Activated CD4-positive, alpha-beta T cell treated with anti-CD3 and anti-CD28 coated beads, Interleukin-2, Interleukin-6, amounts not matched to agents 100 ng/mL and 50 ng/mL, durations not matched to agents 16 hours and 8 hours (primary cell): ENCODE results near the gene TTC16.
A peak's percentile ranks its signal among the peaks of the same experiment; 100 is the strongest.
"Not testable (repeated sequence)": the region's sequence is repeated elsewhere in the genome, so short reads cannot be mapped to it uniquely, and the experiment has no call there.

Experiments
- DNase-seq: peaks from one replicate; pipeline ENCODE4 v3.0.0-alpha.2; 2020

Gene TTC16

GRCh38 chr9:127770905-127771569, 55.2 kb downstream of the TTC16 start:
- DNase-seq, result peak; percentile 98

- no peak for DNase-seq
Observed at GRCh38 chr9:127771570-127772189, 55.8 kb downstream of the TTC16 start.

- no peak for DNase-seq
Observed at GRCh38 chr9:127772603-127773002, 56.7 kb downstream of the TTC16 start.

GRCh38 chr9:127773272-127773671, 57.4 kb downstream of the TTC16 start:
- DNase-seq, result no peak

- DNase-seq, result no peak
Observed at GRCh38 chr9:127773981-127774380, 58.1 kb downstream of the TTC16 start.

GRCh38 chr9:127776195-127776923, 60.5 kb downstream of the TTC16 start:
- DNase-seq, result peak; percentile 89

GRCh38 chr9:127776924-127777289, 61.0 kb downstream of the TTC16 start:
- peak; percentile 61 for DNase-seq

- DNase-seq, result peak; percentile 43
Observed at GRCh38 chr9:127777368-127777980, 61.6 kb downstream of the TTC16 start.

GRCh38 chr9:127778280-127779135, 62.6 kb downstream of the TTC16 start, which contains the start of gene SH2D3C:
Gene SH2D3C (minus strand): TSS chr9:127778666. CDS start chr9:127778627, 39 bp downstream.
- peak; percentile 72 for DNase-seq

- peak; percentile 83 for DNase-seq
Observed at GRCh38 chr9:127779136-127779981, 63.5 kb downstream of the TTC16 start.

GRCh38 chr9:127780126-127780885, 64.4 kb downstream of the TTC16 start:
- DNase-seq, result no peak

- not testable (repeated sequence) for DNase-seq
Observed at GRCh38 chr9:127780909-127781308, 65.0 kb downstream of the TTC16 start.
